OCI-LY1 (cell line): ENCODE data around the gene GALNT18.

ENCODE experiments used
- H2AFZ ChIP-seq: fragments of 200-600 bp; sonication (generic), shearing (Covaris generic); 2 replicates; pipeline ENCODE4 v1.6.0; 2014; ENCODE audit warnings: antibody characterized with exemption, mild to moderate bottlenecking, low read length
- H3F3A ChIP-seq: fragments of 200-600 bp; sonication (generic), shearing (Covaris generic); 2 replicates; pipeline ENCODE4 v1.6.0; 2014; ENCODE audit warnings: mild to moderate bottlenecking, antibody characterized with exemption, low read length, moderate library complexity; ENCODE audit not compliant: insufficient read depth
- H3K27ac ChIP-seq: fragments of 200-600 bp; sonication (generic); 2 replicates; pipeline ENCODE4 v1.5.1; 2014; ENCODE audit warnings: low read length, mixed run types, mild to moderate bottlenecking, low read depth; ENCODE audit not compliant: poor library complexity, severe bottlenecking
- H3K27me3 ChIP-seq: fragments of 200-600 bp; sonication (generic); 2 replicates; pipeline ENCODE4 v1.6.0; 2014; ENCODE audit warnings: antibody characterized with exemption, mild to moderate bottlenecking, low read length, moderate library complexity; ENCODE audit not compliant: insufficient read depth
- H3K36me3 ChIP-seq: fragments of 200-600 bp; sonication (generic); 2 replicates; pipeline ENCODE4 v1.6.1; 2014; ENCODE audit warnings: mild to moderate bottlenecking, antibody characterized with exemption, low read length, moderate library complexity, mixed read lengths; ENCODE audit not compliant: insufficient read depth
- H3K4me1 ChIP-seq: fragments of 200-600 bp; sonication (generic); 2 replicates; pipeline ENCODE4 v1.5.1; 2014; ENCODE audit warnings: mild to moderate bottlenecking, low read length, moderate library complexity; ENCODE audit not compliant: insufficient read depth, severe bottlenecking
- H3K4me2 ChIP-seq: fragments of 200-600 bp; sonication (generic), shearing (Covaris generic); 2 replicates; pipeline ENCODE4 v1.6.1; 2014; ENCODE audit warnings: low read length
- H3K4me3 ChIP-seq: fragments of 200-600 bp; sonication (generic); 2 replicates; pipeline ENCODE4 v1.5.1; 2014; ENCODE audit warnings: low read length, low read depth, mild to moderate bottlenecking, mixed read lengths; ENCODE audit not compliant: poor library complexity, severe bottlenecking
- H3K79me2 ChIP-seq: fragments of 200-600 bp; shearing (Covaris generic); 2 replicates; pipeline ENCODE4 v1.6.1; 2016; ENCODE audit warnings: mixed run types, low read length, mixed read lengths; ENCODE audit not compliant: insufficient read depth
- H3K9ac ChIP-seq: fragments of 200-600 bp; sonication (generic), shearing (Covaris generic); 2 replicates; pipeline ENCODE4 v1.6.1; 2014; ENCODE audit warnings: mild to moderate bottlenecking, low read length, mixed read lengths
- H3K9me2 ChIP-seq: fragments of 200-600 bp; sonication (generic), shearing (Covaris generic); 2 replicates; pipeline ENCODE4 v1.6.1; 2014; ENCODE audit warnings: low read depth, mild to moderate bottlenecking, low read length, mixed read lengths
- H3K9me3 ChIP-seq: fragments of 200-600 bp; shearing (Covaris generic); 2 replicates; pipeline ENCODE4 v1.6.1; 2014; ENCODE audit warnings: low read length, mixed read lengths
- H4K20me1 ChIP-seq: fragments of 200-600 bp; sonication (generic), shearing (Covaris generic); 2 replicates; pipeline ENCODE4 v1.6.0; 2016; ENCODE audit warnings: mild to moderate bottlenecking, low read length; ENCODE audit not compliant: insufficient read depth
- CTCF ChIP-seq: fragments of 200-600 bp; sonication (generic), shearing (Covaris generic); IDR thresholded peaks from 2 replicates; pipeline ENCODE4 v1.5.1; 2017; ENCODE audit warnings: mild to moderate bottlenecking, antibody characterized with exemption, low read length, moderate library complexity, mixed read lengths
- EZH2 ChIP-seq: fragments of 200-600 bp; sonication (generic), shearing (Covaris generic); IDR thresholded peaks from 2 replicates; pipeline ENCODE4 v1.8.0; 2017; ENCODE audit warnings: borderline replicate concordance, mixed run types, mild to moderate bottlenecking, antibody characterized with exemption, low read length, moderate library complexity, mixed read lengths

The GALNT18 gene

DNA sequence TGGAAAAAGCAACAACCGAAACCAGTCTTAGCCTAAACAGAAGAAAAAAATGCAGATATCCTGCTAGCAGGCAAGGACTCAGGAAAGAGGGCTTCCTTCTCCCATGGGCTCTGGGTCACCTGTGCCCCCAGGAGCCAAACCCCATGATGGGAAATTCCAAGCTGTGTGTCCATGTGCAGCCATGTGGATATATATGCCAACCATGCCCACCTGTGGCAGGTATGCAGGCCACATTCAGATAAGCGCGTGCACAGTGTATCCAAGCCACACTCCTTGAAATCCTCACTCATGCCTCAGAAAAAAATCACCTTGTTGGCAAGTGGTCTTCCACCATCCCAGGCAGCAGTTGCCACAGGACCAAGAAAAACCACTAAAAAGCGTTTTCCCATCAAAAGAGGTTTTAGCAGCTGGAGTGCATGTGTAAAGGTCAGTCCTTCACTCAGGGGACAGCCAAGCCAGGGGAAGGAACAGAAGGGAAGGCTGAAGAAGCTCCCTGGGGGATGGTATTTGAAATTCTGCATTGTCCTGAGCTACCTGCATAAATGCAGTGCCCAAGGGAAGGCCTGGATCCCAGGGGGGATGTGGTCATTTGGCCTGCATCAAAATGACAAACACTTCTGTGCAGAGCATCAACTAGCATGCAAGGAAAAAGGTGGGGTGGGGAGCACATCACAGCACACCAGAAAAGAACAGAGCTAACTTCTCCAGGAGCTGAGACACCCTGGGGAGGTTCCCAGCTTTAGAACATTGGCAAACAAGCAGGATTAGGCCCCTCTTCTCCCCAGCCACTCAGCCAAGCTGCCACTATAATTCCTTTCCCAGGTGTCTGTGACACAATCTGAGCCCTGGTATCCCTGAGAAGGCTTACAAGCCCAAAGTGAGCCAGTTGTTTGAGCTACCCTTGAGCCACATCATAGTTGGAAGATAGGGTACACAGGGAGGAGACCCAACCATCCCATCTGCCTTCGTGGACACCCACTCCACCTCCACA is 76.2 kb downstream of the GALNT18 start:
- Histone ChIP-seq H3K9me2 (no peaks in the 10 kb centered on the region), H3K27ac (no peak overlapping the region), H3K9ac (no peak overlapping the region), H3K27me3 (no peaks in the 10 kb centered on the region), H3K79me2 (no peaks in the 10 kb centered on the region), H4K20me1 (no peaks in the 10 kb centered on the region), H3K36me3 (no peaks in the 10 kb centered on the region), H3K4me2 (no peak overlapping the region), H3K4me1 (no peaks in the 10 kb centered on the region), H3K4me3 (no peak overlapping the region), H3K9me3 (no peaks in the 10 kb centered on the region), H2AFZ (no peak overlapping the region), H3F3A (no peaks in the 10 kb centered on the region)
- TF ChIP-seq EZH2: no peak
- no peak for TF ChIP-seq CTCF

GRCh38 chr11:11543656-11544055 is 78.1 kb downstream of the GALNT18 start:
- H2AFZ ChIP-seq: no peak overlapping the region
- H3K27ac ChIP-seq: no peak overlapping the region
- H3K27me3 ChIP-seq: no peaks in the 10 kb centered on the region
- H3F3A ChIP-seq: no peaks in the 10 kb centered on the region
- no peak overlapping the region for H3K4me3 ChIP-seq
- no peaks in the 10 kb centered on the region for H3K4me1 ChIP-seq
- H3K79me2 ChIP-seq: no peaks in the 10 kb centered on the region
- H3K4me2 ChIP-seq: no peak overlapping the region
- no peaks in the 10 kb centered on the region for H3K9me2 ChIP-seq
- H3K9ac ChIP-seq: no peak overlapping the region
- H3K9me3 ChIP-seq: no peaks in the 10 kb centered on the region
- no peaks in the 10 kb centered on the region for H4K20me1 ChIP-seq
- TF ChIP-seq CTCF (no peak), EZH2 (no peak)
- no peaks in the 10 kb centered on the region for H3K36me3 ChIP-seq

GRCh38 chr11:11540157-11540556 is 81.6 kb downstream of the GALNT18 start:
- H3F3A ChIP-seq: no peaks in the 10 kb centered on the region
- H3K9me3 ChIP-seq: no peaks in the 10 kb centered on the region
- H3K4me2 ChIP-seq: no peak overlapping the region
- no peaks in the 10 kb centered on the region for H3K27me3 ChIP-seq
- no peaks in the 10 kb centered on the region for H3K4me1 ChIP-seq
- H4K20me1 ChIP-seq: no peaks in the 10 kb centered on the region
- no peaks in the 10 kb centered on the region for H3K36me3 ChIP-seq
- no peak overlapping the region for H3K4me3 ChIP-seq
- no peak overlapping the region for H2AFZ ChIP-seq
- no peak overlapping the region for H3K27ac ChIP-seq
- no peaks in the 10 kb centered on the region for H3K79me2 ChIP-seq
- H3K9me2 ChIP-seq: no peaks in the 10 kb centered on the region
- H3K9ac ChIP-seq: no peak overlapping the region
- no peak for TF ChIP-seq CTCF
- TF ChIP-seq EZH2: no peak
